ENCODE data around the gene SHANK1. TPM values are rescaled to one million over a fixed set of nuclear protein-coding genes. Genes with fewer than 3 reads are reported as not detected.

SHANK1 gene
- total RNA-seq, 6 donors from 2014 or later: 0.40 to 0.54 TPM; not detected in 4

GRCh38 chr19:50728084-50728737 lies 8.6 kb upstream of the SHANK1 start:
- H3K9me3 ChIP-seq: no peaks in the 10 kb centered on the region
- DNase-seq (peak; percentile 61 to 83), ATAC-seq (ENCODE audit: low FRiP score in 2 of 2) (peak in 1 of 2 donors; percentile 16)
- H3K27me3 ChIP-seq: peaks cover 0 to 11% (median 2%) of the 10 kb centered on the region in 4 donors
- TF ChIP-seq POLR2AphosphoS5 (IDR thresholded peaks at IDR 0.05) (no peak), EP300 (IDR thresholded peaks at IDR 0.05) (no peak), CTCF (IDR thresholded peaks at IDR 0.05) (no peak), POLR2A (IDR thresholded peaks at IDR 0.05) (no peak)
- H3K4me3 ChIP-seq: no peak overlapping the region
- H3K36me3 ChIP-seq: no peaks in the 10 kb centered on the region
- WGBS, 2 donors: 8 to 25% methylated on average over 24 to 38 of the region's 39 CpGs
- H3K4me1 ChIP-seq: peaks cover 12 to 28% (median 24%) of the 10 kb centered on the region in 4 donors
- H3K27ac ChIP-seq: no peak overlapping the region

DNA sequence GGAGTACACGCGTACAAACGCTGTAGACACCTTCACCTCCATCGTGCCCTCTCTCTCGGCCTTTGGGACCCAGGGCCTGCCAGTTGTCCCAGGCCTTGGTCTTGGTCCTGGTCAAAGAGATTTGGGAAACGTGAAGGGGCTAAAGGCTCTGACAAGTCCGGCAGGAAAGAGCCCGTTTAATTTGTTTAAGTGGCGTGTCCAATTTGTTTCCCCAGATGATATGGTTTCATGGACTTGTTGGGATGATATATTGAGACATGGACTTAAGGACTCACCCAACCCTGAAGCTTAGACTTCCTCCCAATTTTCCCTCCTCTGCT lies 6.3 kb upstream of the SHANK1 start:
- Histone ChIP-seq H3K27ac (no peak overlapping the region), H3K9me3 (no peaks in the 10 kb centered on the region), H3K4me3 (peak overlapping the region in 3 of 4 donors; percentile 57 to 83 (median 65)), H3K27me3 (peaks cover 0 to 11% (median 4%) of the 10 kb centered on the region in 4 donors), H3K36me3 (no peaks in the 10 kb centered on the region), H3K4me1 (peaks cover 12 to 28% (median 24%) of the 10 kb centered on the region in 4 donors)
- no peak for ATAC-seq (ENCODE audit: low FRiP score in 2 of 2)
- TF ChIP-seq CTCF (IDR thresholded peaks at IDR 0.05): no peak
- TF ChIP-seq EP300 (IDR thresholded peaks at IDR 0.05): no peak
- TF ChIP-seq POLR2A (IDR thresholded peaks at IDR 0.05): no peak
- TF ChIP-seq POLR2AphosphoS5 (IDR thresholded peaks at IDR 0.05): no peak
- DNase-seq: no peak
- WGBS, 2 donors: 78 to 80% methylated on average over 9 of the region's 9 CpGs

DNA sequence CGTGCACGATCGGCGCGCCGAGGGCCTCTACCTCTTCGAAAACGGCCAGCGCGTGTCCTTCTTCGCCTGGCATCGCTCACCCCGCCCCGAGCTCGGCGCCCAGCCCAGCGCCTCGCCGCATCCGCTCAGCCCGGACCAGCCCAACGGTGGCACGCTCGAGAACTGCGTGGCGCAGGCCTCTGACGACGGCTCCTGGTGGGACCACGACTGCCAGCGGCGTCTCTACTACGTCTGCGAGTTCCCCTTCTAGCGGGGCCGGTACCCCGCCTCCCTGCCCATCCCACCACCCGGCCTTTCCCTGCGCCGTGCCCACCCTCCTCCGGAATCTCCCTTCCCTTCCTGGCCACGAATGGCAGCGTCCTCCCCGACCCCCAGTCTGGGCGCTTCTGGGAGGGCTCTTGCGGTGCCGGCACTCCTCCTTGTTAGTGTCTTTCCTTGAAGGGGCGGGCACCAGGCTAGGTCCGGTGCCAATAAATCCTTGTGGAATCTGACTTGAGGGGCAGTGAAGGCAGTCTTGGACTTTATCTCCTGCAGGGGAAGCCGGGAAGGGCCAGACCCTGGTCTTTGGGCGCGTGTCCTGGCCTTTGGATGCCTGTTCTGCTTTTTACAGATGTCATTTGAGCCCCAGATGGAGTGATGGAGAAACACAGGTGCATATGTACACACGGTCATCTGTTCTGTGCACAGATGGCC lies 5.8 kb upstream of the SHANK1 start:
- DNase-seq: no peak
- Histone ChIP-seq H3K9me3 (no peaks in the 10 kb centered on the region), H3K4me3 (peak overlapping the region; percentile 52 to 83 (median 61)), H3K4me1 (peaks cover 12 to 28% (median 24%) of the 10 kb centered on the region in 4 donors), H3K27ac (peak overlapping the region; percentile 48 to 69 (median 48)), H3K36me3 (no peaks in the 10 kb centered on the region), H3K27me3 (peaks cover 0 to 11% (median 4%) of the 10 kb centered on the region in 4 donors)
- no peak for TF ChIP-seq POLR2A (IDR thresholded peaks at IDR 0.05)
- TF ChIP-seq CTCF (IDR thresholded peaks at IDR 0.05): no peak
- TF ChIP-seq POLR2AphosphoS5 (IDR thresholded peaks at IDR 0.05): no peak
- TF ChIP-seq EP300 (IDR thresholded peaks at IDR 0.05): no peak
- WGBS, 2 donors: 9% methylated on average over 10 to 40 of the region's 52 CpGs
- peak; percentile 1 to 59 for ATAC-seq (ENCODE audit: low FRiP score in 2 of 2)

DNA sequence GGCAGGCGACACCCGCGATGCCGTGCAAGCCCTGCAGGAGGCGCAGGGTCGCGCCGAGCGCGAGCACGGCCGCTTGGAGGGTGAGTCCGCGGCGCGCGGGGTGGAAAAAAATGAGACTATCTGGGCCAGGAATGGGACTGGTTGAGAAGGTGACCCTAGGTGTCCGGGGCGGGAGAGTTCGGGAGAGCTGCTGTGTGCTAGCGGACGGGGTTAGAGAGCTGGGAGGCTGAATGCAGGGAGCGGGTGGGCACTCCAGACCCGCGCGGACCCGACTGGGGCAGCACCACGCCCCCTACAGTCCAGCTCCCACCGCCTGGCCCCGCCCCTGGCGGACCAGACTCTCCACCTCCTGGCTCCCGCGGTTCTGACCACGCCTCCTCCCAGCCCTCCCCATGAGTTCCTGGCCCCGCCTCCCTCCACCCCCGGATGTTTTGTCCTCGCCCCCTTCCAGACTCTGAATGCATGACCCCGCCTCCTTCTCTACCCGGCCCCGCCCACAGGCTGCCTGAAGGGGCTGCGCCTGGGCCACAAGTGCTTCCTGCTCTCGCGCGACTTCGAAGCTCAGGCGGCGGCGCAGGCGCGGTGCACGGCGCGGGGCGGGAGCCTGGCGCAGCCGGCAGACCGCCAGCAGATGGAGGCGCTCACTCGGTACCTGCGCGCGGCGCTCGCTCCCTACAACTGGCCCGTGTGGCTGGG lies 5.1 kb upstream of the SHANK1 start:
- H3K4me3 ChIP-seq: peak overlapping the region; percentile 52 to 83 (median 61)
- H3K27me3 ChIP-seq: peaks cover 0 to 16% (median 4%) of the 10 kb centered on the region in 4 donors
- DNase-seq (peak; percentile 98), ATAC-seq (ENCODE audit: low FRiP score in 2 of 2) (peak; percentile 96 to 97)
- H3K36me3 ChIP-seq: no peaks in the 10 kb centered on the region
- H3K9me3 ChIP-seq: no peaks in the 10 kb centered on the region
- TF ChIP-seq POLR2A (IDR thresholded peaks at IDR 0.05) (peak in 2 of 4 donors; percentile 41 to 86), EP300 (IDR thresholded peaks at IDR 0.05) (peak in 1 of 4 donors; percentile 7), POLR2AphosphoS5 (IDR thresholded peaks at IDR 0.05) (peak; percentile 56 to 62), CTCF (IDR thresholded peaks at IDR 0.05) (peak; percentile 58 to 90 (median 80))
- peak overlapping the region; percentile 48 to 69 (median 48) for H3K27ac ChIP-seq
- H3K4me1 ChIP-seq: peaks cover 12 to 28% (median 24%) of the 10 kb centered on the region in 4 donors
- WGBS, 2 donors: 3 to 4% methylated on average over 23 to 28 of the region's 65 CpGs

All from upper lobe of left lung (tissue), 6 donors.